Activated B cell treated with CpG ODN at 0.5 μM for 24 hours (primary cell): ENCODE results near the gene CNN2. TPM values are rescaled to one million over a fixed set of nuclear protein-coding genes. Genes with fewer than 3 reads are reported as not detected.

Source experiments
- ATAC-seq: fragments of 200-7000 bp; cut with Tn5 transposase; one replicate; pipeline ENCODE4 v1.10.0; 2021; ENCODE audit warnings: low read depth, mild to moderate bottlenecking, moderate library complexity
- CTCF ChIA-PET: fragments of 350-600 bp; sonication (Branson Sonifier 250); formaldehyde crosslinking; loops from one replicate; lab custom pipeline; 2021; ENCODE audit warnings: antibody characterized with exemption; lab: Charles Lee
- POLR2A ChIA-PET: fragments of 350-600 bp; sonication (Branson Sonifier 250); formaldehyde crosslinking; loops from one replicate; lab custom pipeline; 2021; ENCODE audit warnings: antibody characterized with exemption; lab: Charles Lee
- DNase-seq: peaks from one replicate; pipeline ENCODE4 v3.0.0; 2022
- H3K27ac Mint-ChIP-seq: one replicate; pipeline ENCODE4 v1.8.0; 2020; ENCODE audit warnings: mixed read lengths
- H3K27me3 Mint-ChIP-seq: one replicate; pipeline ENCODE4 v1.8.0; 2021; ENCODE audit warnings: mixed read lengths
- H3K36me3 Mint-ChIP-seq: one replicate; pipeline ENCODE4 v1.8.0; 2021; ENCODE audit warnings: low read depth, mixed read lengths
- H3K4me1 Mint-ChIP-seq: one replicate; pipeline ENCODE4 v1.8.0; 2021; ENCODE audit warnings: mixed read lengths
- H3K4me3 Mint-ChIP-seq: one replicate; pipeline ENCODE4 v1.8.0; 2020; ENCODE audit warnings: mild to moderate bottlenecking, mixed read lengths
- H3K9me3 Mint-ChIP-seq: one replicate; pipeline ENCODE4 v1.8.0; 2020; ENCODE audit warnings: mixed read lengths
- CTCF ChIP-seq: fragments of 200-600 bp; IDR thresholded peaks from one replicate; pipeline ENCODE4 v1.8.0; 2022; ENCODE audit warnings: antibody characterized with exemption, mild to moderate bottlenecking
- intact Hi-C: fragments of 100-400 bp; cut with micrococcal nuclease; formaldehyde crosslinking; loops from one replicate; pipeline ENCODE4 v1.15.1; 2024
- total RNA-seq: library from RNA; stranded (reverse); gene quantifications from 2 replicates; pipeline ENCODE4 v1.2.3, GENCODE V29; 2022

The CNN2 gene
- 352 and 371 TPM in 2 replicates for total RNA-seq

- ATAC-seq (peak; percentile 61), DNase-seq (peak; percentile 76)
- H3K4me3 Mint-ChIP-seq = peak within 1 kb of the TSS; percentile 95
- ChIA-PET POLR2A (interaction anchor here (0.5 to 13.8 kb wide), 20 partner anchors 9 to 411 kb away, joined by 3 to 365 read pairs (median 5); partner anchors contain the start of genes ABCA7, ARHGAP45, CIRBP and WDR18), CTCF (interaction anchor here (1.1 to 3.6 kb wide), 7 partner anchors 13 to 218 kb away, joined by 3 to 15 read pairs (median 6); partner anchors contain the start of genes ABCA7 and ARHGAP45)
- H3K27me3 Mint-ChIP-seq = no peaks in the 10 kb centered on the region
- intact Hi-C loops = loop anchor here (1.0 kb wide), 1 partner anchor 15 kb away; no protein-coding TSS in a partner anchor
- H3K4me1 Mint-ChIP-seq = peaks cover 32% of the 10 kb centered on the region
- no peaks in the 10 kb centered on the region for H3K9me3 Mint-ChIP-seq
- TF ChIP-seq CTCF = no peak
- H3K36me3 Mint-ChIP-seq = peaks cover 25% of the 10 kb centered on the region
- H3K27ac Mint-ChIP-seq = peak within 1 kb of the TSS; percentile 91
Measured at GRCh38 chr19:1025960-1026782, at the start of gene CNN2. CNN2 (plus strand) TSS chr19:1026608; CDS start chr19:1026662, 54 bp downstream.

- Mint-ChIP-seq H3K4me1 (peaks cover 2% of the 10 kb centered on the region), H3K9me3 (no peaks in the 10 kb centered on the region), H3K27ac (no peak overlapping the region), H3K27me3 (no peaks in the 10 kb centered on the region), H3K36me3 (peaks cover 7% of the 10 kb centered on the region), H3K4me3 (no peak overlapping the region)
- no peak for ATAC-seq
- POLR2A ChIA-PET = interaction anchor here (1.2 kb wide), 1 partner anchor 29 kb away, joined by 3 read pairs; no protein-coding TSS in a partner anchor
- TF ChIP-seq CTCF = no peak
- intact Hi-C loops = no loop called here
- DNase-seq = no peak
- CTCF ChIA-PET = no interaction called here
Measured at GRCh38 chr19:977058-977464, 49.3 kb upstream of the CNN2 start.

- H3K4me1 Mint-ChIP-seq = peaks cover 6% of the 10 kb centered on the region
- DNase-seq (no peak), ATAC-seq (no peak)
- H3K27me3 Mint-ChIP-seq = no peaks in the 10 kb centered on the region
- TF ChIP-seq CTCF = no peak
- ChIA-PET POLR2A (no interaction called here), CTCF (no interaction called here)
- no peaks in the 10 kb centered on the region for H3K9me3 Mint-ChIP-seq
- no peak overlapping the region for H3K27ac Mint-ChIP-seq
- H3K4me3 Mint-ChIP-seq = no peak overlapping the region
- intact Hi-C loops = no loop called here
- H3K36me3 Mint-ChIP-seq = peaks cover 2% of the 10 kb centered on the region
Measured at GRCh38 chr19:979318-979741, 47.1 kb upstream of the CNN2 start.

GRCh38 chr19:980133-980998 is 46.0 kb upstream of the CNN2 start:
- Mint-ChIP-seq H3K27me3 (no peaks in the 10 kb centered on the region), H3K36me3 (peaks cover 7% of the 10 kb centered on the region), H3K4me1 (peaks cover 16% of the 10 kb centered on the region), H3K9me3 (no peaks in the 10 kb centered on the region), H3K27ac (peak overlapping the region; percentile 50), H3K4me3 (no peak overlapping the region)
- CTCF ChIA-PET = interaction anchor here (2.2 to 4.5 kb wide), 2 partner anchors 57 to 117 kb away, joined by 34 to 37 read pairs; no protein-coding TSS in a partner anchor
- ATAC-seq (no peak), DNase-seq (no peak)
- intact Hi-C loops = no loop called here
- POLR2A ChIA-PET = interaction anchor here (0.7 to 5.7 kb wide), 2 partner anchors 53 to 56 kb away, joined by 5 to 67 read pairs; partner anchors contain the start of gene ARID3A
- no peak for TF ChIP-seq CTCF
